GM12872 (cell line): Measurements from ENCODE around the gene OLFML2B.

Experiments
- CTCF ChIP-seq: IDR thresholded peaks from 3 replicates; pipeline ENCODE4 v1.5.1; 2011; ENCODE audit warnings: low read depth, mild to moderate bottlenecking, low read length, moderate library complexity; ENCODE audit not compliant: insufficient read depth

OLFML2B gene

DNA sequence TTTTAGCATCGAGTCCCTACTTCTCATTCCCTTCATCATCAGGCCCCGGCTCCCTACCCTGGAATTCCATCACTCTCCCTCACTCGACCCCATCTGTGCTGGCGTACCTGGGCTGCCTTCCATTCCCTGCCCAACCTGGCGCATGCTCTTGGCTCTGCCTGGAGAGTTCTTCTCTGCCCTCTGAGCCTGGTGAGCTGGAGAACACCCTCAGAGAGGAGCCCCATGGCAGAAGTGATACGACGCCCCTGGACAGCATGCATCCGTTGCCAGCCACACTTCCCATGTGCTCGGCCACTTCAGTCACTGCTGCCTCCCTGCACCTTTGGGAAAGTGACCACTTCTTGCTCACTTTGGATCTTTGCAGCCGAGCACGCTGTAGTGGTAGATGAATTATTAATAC lies 30.1 kb downstream of the OLFML2B start:
- TF ChIP-seq CTCF, result no peak

DNA sequence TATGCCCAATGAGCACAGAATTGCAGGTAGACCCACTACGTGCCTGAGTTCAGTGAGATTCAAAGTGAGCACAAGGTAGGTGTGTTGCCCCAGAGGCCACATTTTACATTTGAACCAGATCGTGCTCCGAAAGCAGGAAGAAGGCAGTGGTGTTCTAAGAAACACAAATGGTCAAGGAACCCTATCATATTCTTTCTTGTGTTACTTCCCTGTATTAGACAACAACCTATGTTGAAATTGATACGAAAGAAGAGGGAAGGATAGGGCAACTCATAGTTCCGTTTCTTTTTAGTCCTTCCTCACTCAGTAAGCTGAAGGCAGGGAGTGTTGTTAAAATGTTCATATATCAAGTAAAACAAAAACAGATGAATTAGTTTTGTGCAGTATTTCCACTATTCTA lies 33.9 kb downstream of the OLFML2B start:
- TF ChIP-seq CTCF, result no peak

GRCh38 chr1:161989108-161989507 lies 34.6 kb downstream of the OLFML2B start:
- TF ChIP-seq CTCF, result no peak

GRCh38 chr1:161988413-161988812 lies 35.3 kb downstream of the OLFML2B start:
- TF ChIP-seq CTCF, result no peak

DNA sequence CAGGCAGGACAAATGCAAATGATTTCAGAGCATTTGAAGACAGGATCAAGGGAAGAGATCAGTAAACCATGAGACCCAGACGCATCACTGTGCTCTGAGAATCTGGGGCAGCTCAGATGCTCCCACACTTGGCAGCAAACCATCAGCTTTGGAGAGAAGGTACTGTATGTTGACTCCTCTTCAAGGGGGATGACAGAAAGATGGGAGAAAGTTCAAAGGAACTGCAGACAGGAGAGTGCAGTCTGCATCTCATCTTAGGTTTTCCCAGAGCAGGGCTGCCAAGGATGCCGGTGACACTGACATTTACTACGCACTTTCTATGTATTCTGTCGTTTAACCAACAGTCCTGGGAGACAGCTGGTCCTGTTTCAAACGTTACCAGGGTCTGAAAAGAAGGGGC lies 35.8 kb downstream of the OLFML2B start:
- TF ChIP-seq CTCF, result no peak

GRCh38 chr1:161987303-161987702 lies 36.4 kb downstream of the OLFML2B start:
- no peak for TF ChIP-seq CTCF

- no peak for TF ChIP-seq CTCF
Measured at GRCh38 chr1:161986328-161986727, 37.3 kb downstream of the OLFML2B start.
